GM12801 (cell line): ENCODE data around the gene PTGIS.

ENCODE experiments used
- TF ChIP-seq, protein P1 (sequence below): IDR thresholded peaks from one replicate; pipeline ENCODE4 v1.5.1; 2011; ENCODE audit warnings: control low read depth; ENCODE audit not compliant: insufficient read length; ENCODE audit errors: extremely low read depth

Gene PTGIS

DNA sequence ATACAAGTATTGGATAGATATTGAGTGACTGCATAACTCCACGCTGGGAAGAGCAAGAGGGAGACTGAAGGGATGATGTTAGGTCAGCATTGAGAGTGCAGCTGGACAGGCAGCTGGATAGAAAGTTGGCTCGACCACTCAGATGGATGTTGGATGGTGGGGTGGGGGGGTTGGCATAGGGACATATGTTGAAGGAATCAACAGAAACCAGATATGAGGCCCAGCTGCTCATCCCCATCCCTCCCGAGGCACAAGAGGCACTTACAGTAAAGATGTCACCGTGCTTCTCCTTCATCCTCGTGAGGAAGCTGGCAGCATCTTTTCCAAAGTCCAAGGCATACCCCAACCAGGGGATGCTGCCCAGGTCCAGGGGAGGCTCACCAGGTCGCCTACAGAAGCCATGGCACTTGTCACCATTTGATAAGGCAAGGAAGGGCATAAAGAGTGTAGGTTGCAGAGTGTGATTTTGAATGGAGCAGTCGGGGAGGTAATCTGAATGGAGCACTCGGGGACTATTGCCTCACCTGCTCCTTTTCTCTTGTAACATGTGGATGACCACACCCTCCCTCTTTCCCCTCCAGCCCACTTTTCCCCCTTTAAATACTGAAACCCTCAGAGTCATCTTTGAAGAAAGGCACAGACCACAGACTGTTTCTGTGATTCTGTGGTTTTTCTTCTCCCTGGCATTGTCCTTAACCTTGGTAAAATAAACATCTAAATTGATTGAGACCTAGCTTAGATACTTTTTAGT, 18.0 kb downstream of the PTGIS start:
- TF ChIP-seq, protein P1, sequence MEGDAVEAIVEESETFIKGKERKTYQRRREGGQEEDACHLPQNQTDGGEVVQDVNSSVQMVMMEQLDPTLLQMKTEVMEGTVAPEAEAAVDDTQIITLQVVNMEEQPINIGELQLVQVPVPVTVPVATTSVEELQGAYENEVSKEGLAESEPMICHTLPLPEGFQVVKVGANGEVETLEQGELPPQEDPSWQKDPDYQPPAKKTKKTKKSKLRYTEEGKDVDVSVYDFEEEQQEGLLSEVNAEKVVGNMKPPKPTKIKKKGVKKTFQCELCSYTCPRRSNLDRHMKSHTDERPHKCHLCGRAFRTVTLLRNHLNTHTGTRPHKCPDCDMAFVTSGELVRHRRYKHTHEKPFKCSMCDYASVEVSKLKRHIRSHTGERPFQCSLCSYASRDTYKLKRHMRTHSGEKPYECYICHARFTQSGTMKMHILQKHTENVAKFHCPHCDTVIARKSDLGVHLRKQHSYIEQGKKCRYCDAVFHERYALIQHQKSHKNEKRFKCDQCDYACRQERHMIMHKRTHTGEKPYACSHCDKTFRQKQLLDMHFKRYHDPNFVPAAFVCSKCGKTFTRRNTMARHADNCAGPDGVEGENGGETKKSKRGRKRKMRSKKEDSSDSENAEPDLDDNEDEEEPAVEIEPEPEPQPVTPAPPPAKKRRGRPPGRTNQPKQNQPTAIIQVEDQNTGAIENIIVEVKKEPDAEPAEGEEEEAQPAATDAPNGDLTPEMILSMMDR, result no peak

- TF ChIP-seq, protein P1, result no peak
These were observed 19.5 kb downstream of the PTGIS start for GRCh38 chr20:49548371-49548947.

- TF ChIP-seq, protein P1, result no peak
These were observed 22.4 kb downstream of the PTGIS start for GRCh38 chr20:49545572-49545971.

GRCh38 chr20:49544535-49544934, 23.4 kb downstream of the PTGIS start:
- TF ChIP-seq, protein P1, result no peak

GRCh38 chr20:49543858-49544437, 24.0 kb downstream of the PTGIS start:
- TF ChIP-seq, protein P1, result no peak

DNA sequence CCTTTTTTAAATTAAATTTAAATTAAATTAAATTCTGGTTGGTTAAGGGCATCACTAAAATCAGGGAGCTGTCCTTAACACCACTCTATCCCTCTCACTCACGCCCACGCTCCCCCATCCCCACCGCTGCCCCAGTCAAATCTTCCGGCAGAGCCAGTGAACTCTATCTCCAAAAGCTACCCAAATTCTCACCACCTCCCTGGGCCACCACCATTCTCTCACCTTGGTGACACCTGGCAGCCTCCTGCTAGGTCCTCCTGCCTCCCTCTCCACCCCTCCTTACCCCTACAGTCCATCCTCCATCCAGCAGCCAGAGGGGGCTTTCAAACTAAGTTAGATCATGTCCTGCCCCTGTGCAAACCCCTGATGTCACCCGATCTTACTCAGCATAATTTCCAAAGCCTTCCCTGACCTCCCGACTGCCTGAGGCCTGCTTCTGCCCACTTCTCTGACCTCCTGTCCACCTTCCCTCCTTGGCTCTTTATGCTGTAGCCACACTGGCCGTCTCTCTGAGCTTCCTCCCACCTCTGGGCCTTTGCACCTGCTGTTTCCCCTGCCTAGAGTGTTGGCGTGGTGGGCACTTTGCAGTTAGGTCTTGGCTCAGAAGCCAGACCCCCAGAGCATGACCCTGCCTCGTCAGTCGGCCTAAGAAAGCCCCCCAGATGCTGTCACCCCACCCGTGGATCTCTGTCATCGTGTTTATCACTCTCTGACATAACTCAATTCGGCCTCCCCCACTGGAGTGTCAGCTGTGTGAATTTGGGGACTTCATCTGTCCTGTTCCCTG, 24.7 kb downstream of the PTGIS start:
- TF ChIP-seq, protein P1, result no peak

GRCh38 chr20:49542514-49542991, 25.4 kb downstream of the PTGIS start:
- TF ChIP-seq, protein P1, result no peak
